Measurements from ENCODE around the gene PRPF38B. TPM values are rescaled to one million over a fixed set of nuclear protein-coding genes. Genes with fewer than 3 reads are reported as not detected.
A peak's percentile ranks its signal among the peaks of the same experiment; 100 is the strongest.

Gene PRPF38B
- polyA plus RNA-seq (2013, experiment 1 of 2): 32.4 TPM
- 29.7 TPM for polyA plus RNA-seq (2013, experiment 2 of 2)

- Histone ChIP-seq H3K4me3 (ENCODE audit: low read length) (peak within 1 kb of the TSS; percentile 83), H3K4me1 (ENCODE audit: insufficient read depth, low read length) (peaks cover 5% of the 10 kb centered on the region), H3K9me3 (ENCODE audit: insufficient read depth, low read depth, low read length) (no peaks in the 10 kb centered on the region), H3K27me3 (ENCODE audit: insufficient read depth, low read length) (no peaks in the 10 kb centered on the region), H3K9ac (ENCODE audit: low read depth, low read length) (peak within 1 kb of the TSS; percentile 97), H3K27ac (ENCODE audit: low read depth, low read length) (peak within 1 kb of the TSS; percentile 96), H3K36me3 (ENCODE audit: insufficient read depth, low read length) (peaks cover 33% of the 10 kb centered on the region)
- under 1% methylated on average over 59 of the region's 59 CpGs for WGBS
Measured at GRCh38 chr1:108691942-108692723, at the start of gene PRPF38B. PRPF38B (plus strand) TSS chr1:108692310; CDS start chr1:108692592, 282 bp downstream.

GRCh38 chr1:108643492-108644335 is 48.4 kb upstream of the PRPF38B start:
- no peaks in the 10 kb centered on the region for H3K4me1 ChIP-seq (ENCODE audit: insufficient read depth, low read length)
- H3K4me3 ChIP-seq (ENCODE audit: low read length): no peak overlapping the region
- H3K36me3 ChIP-seq (ENCODE audit: insufficient read depth, low read length): no peaks in the 10 kb centered on the region
- no peaks in the 10 kb centered on the region for H3K9me3 ChIP-seq (ENCODE audit: insufficient read depth, low read depth, low read length)
- no peak overlapping the region for H3K9ac ChIP-seq (ENCODE audit: low read depth, low read length)
- WGBS: 52% methylated on average over 3 of the region's 3 CpGs
- H3K27me3 ChIP-seq (ENCODE audit: insufficient read depth, low read length): no peaks in the 10 kb centered on the region
- no peak overlapping the region for H3K27ac ChIP-seq (ENCODE audit: low read depth, low read length)

- H3K4me1 ChIP-seq (ENCODE audit: insufficient read depth, low read length): no peaks in the 10 kb centered on the region
- WGBS: 88% methylated on average over 7 of the region's 7 CpGs
- H3K27me3 ChIP-seq (ENCODE audit: insufficient read depth, low read length): no peaks in the 10 kb centered on the region
- H3K4me3 ChIP-seq (ENCODE audit: low read length): no peak overlapping the region
- no peak overlapping the region for H3K27ac ChIP-seq (ENCODE audit: low read depth, low read length)
- no peaks in the 10 kb centered on the region for H3K9me3 ChIP-seq (ENCODE audit: insufficient read depth, low read depth, low read length)
- H3K9ac ChIP-seq (ENCODE audit: low read depth, low read length): no peak overlapping the region
- H3K36me3 ChIP-seq (ENCODE audit: insufficient read depth, low read length): no peaks in the 10 kb centered on the region
Measured at GRCh38 chr1:108644984-108645383, 47.1 kb upstream of the PRPF38B start.

GRCh38 chr1:108645564-108646184 is 46.4 kb upstream of the PRPF38B start:
- Histone ChIP-seq H3K27ac (ENCODE audit: low read depth, low read length) (no peak overlapping the region), H3K9ac (ENCODE audit: low read depth, low read length) (no peak overlapping the region), H3K4me1 (ENCODE audit: insufficient read depth, low read length) (no peaks in the 10 kb centered on the region), H3K27me3 (ENCODE audit: insufficient read depth, low read length) (no peaks in the 10 kb centered on the region), H3K9me3 (ENCODE audit: insufficient read depth, low read depth, low read length) (no peaks in the 10 kb centered on the region), H3K4me3 (ENCODE audit: low read length) (no peak overlapping the region), H3K36me3 (ENCODE audit: insufficient read depth, low read length) (no peaks in the 10 kb centered on the region)
- WGBS: 89% methylated on average over 9 of the region's 9 CpGs

- Histone ChIP-seq H3K9me3 (ENCODE audit: insufficient read depth, low read depth, low read length) (no peaks in the 10 kb centered on the region), H3K27ac (ENCODE audit: low read depth, low read length) (no peak overlapping the region), H3K4me3 (ENCODE audit: low read length) (no peak overlapping the region), H3K4me1 (ENCODE audit: insufficient read depth, low read length) (no peaks in the 10 kb centered on the region), H3K36me3 (ENCODE audit: insufficient read depth, low read length) (no peaks in the 10 kb centered on the region), H3K27me3 (ENCODE audit: insufficient read depth, low read length) (no peaks in the 10 kb centered on the region), H3K9ac (ENCODE audit: low read depth, low read length) (no peak overlapping the region)
- 95% methylated on average over 4 of the region's 4 CpGs for WGBS
Measured at GRCh38 chr1:108646265-108646647, 45.9 kb upstream of the PRPF38B start.

GRCh38 chr1:108646648-108647269 is 45.4 kb upstream of the PRPF38B start:
- Histone ChIP-seq H3K27me3 (ENCODE audit: insufficient read depth, low read length) (no peaks in the 10 kb centered on the region), H3K4me3 (ENCODE audit: low read length) (no peak overlapping the region), H3K4me1 (ENCODE audit: insufficient read depth, low read length) (no peaks in the 10 kb centered on the region), H3K9ac (ENCODE audit: low read depth, low read length) (no peak overlapping the region), H3K9me3 (ENCODE audit: insufficient read depth, low read depth, low read length) (no peaks in the 10 kb centered on the region), H3K27ac (ENCODE audit: low read depth, low read length) (no peak overlapping the region), H3K36me3 (ENCODE audit: insufficient read depth, low read length) (no peaks in the 10 kb centered on the region)
- 91% methylated on average over 11 of the region's 11 CpGs for WGBS

GRCh38 chr1:108653431-108654105 is 38.5 kb upstream of the PRPF38B start:
- H3K4me3 ChIP-seq (ENCODE audit: low read length): no peak overlapping the region
- no peaks in the 10 kb centered on the region for H3K4me1 ChIP-seq (ENCODE audit: insufficient read depth, low read length)
- no peaks in the 10 kb centered on the region for H3K9me3 ChIP-seq (ENCODE audit: insufficient read depth, low read depth, low read length)
- no peaks in the 10 kb centered on the region for H3K36me3 ChIP-seq (ENCODE audit: insufficient read depth, low read length)
- H3K27me3 ChIP-seq (ENCODE audit: insufficient read depth, low read length): no peaks in the 10 kb centered on the region
- no peak overlapping the region for H3K9ac ChIP-seq (ENCODE audit: low read depth, low read length)
- H3K27ac ChIP-seq (ENCODE audit: low read depth, low read length): no peak overlapping the region
- WGBS: 98% methylated on average over 2 of the region's 2 CpGs

- no peaks in the 10 kb centered on the region for H3K9me3 ChIP-seq (ENCODE audit: insufficient read depth, low read depth, low read length)
- 83% methylated on average over 2 of the region's 5 CpGs for WGBS
- H3K36me3 ChIP-seq (ENCODE audit: insufficient read depth, low read length): no peaks in the 10 kb centered on the region
- H3K27me3 ChIP-seq (ENCODE audit: insufficient read depth, low read length): peaks cover 25% of the 10 kb centered on the region
- no peak overlapping the region for H3K4me3 ChIP-seq (ENCODE audit: low read length)
- no peak overlapping the region for H3K9ac ChIP-seq (ENCODE audit: low read depth, low read length)
- no peak overlapping the region for H3K27ac ChIP-seq (ENCODE audit: low read depth, low read length)
- no peaks in the 10 kb centered on the region for H3K4me1 ChIP-seq (ENCODE audit: insufficient read depth, low read length)
Measured at GRCh38 chr1:108657356-108658080, 34.6 kb upstream of the PRPF38B start.

GRCh38 chr1:108661030-108661609 is 31.0 kb upstream of the PRPF38B start, which contains the start of gene HENMT1:
HENMT1 (minus strand) TSS chr1:108661093; CDS start chr1:108659884, 1,209 bp downstream.
- H3K9ac ChIP-seq (ENCODE audit: low read depth, low read length): peak within 1 kb of the TSS; percentile 87
- peaks cover 36% of the 10 kb centered on the region for H3K27me3 ChIP-seq (ENCODE audit: insufficient read depth, low read length)
- H3K4me1 ChIP-seq (ENCODE audit: insufficient read depth, low read length): no peaks in the 10 kb centered on the region
- peak within 1 kb of the TSS; percentile 53; the same call in 1 of the 2 replicates for H3K27ac ChIP-seq (ENCODE audit: low read depth, low read length)
- H3K4me3 ChIP-seq (ENCODE audit: low read length): peak within 1 kb of the TSS; percentile 59
- no peaks in the 10 kb centered on the region for H3K36me3 ChIP-seq (ENCODE audit: insufficient read depth, low read length)
- no peaks in the 10 kb centered on the region for H3K9me3 ChIP-seq (ENCODE audit: insufficient read depth, low read depth, low read length)
- 4% methylated on average over 81 of the region's 81 CpGs for WGBS

Data from HUES64 (cell line).